BJ (cell line): ENCODE data around the gene NFKB2. TPM values are rescaled to one million over a fixed set of nuclear protein-coding genes. Genes with fewer than 3 reads are reported as not detected.

ENCODE experiments used
- CTCF ChIA-PET: fragments of 350-600 bp; formaldehyde crosslinking; extraction: SDS; loops from one replicate; lab custom pipeline; 2021; ENCODE audit warnings: antibody characterized with exemption, inconsistent platforms; lab: Yijun Ruan, JAX
- POLR2A ChIA-PET: fragments of 300-600 bp; sonication (Branson Sonifier 250); formaldehyde crosslinking; extraction: SDS; loops from one replicate; lab custom pipeline; 2021; ENCODE audit warnings: antibody characterized with exemption; lab: Charles Lee
- DNase-seq: peaks from one replicate; pipeline ENCODE4 v3.0.0-alpha.2; 2011; ENCODE audit warnings: low read depth
- H3K27me3 ChIP-seq: 2 replicates; pipeline ENCODE4 v1.6.0; 2011; ENCODE audit warnings: low read length; ENCODE audit not compliant: control insufficient read depth, insufficient read depth
- H3K36me3 ChIP-seq: 2 replicates; pipeline ENCODE4 v1.5.1; 2011; ENCODE audit warnings: low read length; ENCODE audit not compliant: control insufficient read depth, insufficient read depth
- H3K4me3 ChIP-seq: 2 replicates; pipeline ENCODE4 v1.5.1; 2011; ENCODE audit warnings: low read depth, mild to moderate bottlenecking, control low read depth, low read length
- polyA plus RNA-seq: library from polyadenylated mRNA; depleted of rRNA; stranded (reverse); fragments of >200 nt; gene quantifications from 2 replicates; pipeline ENCODE4 v1.2.3, GENCODE V29; 2011
- TF ChIP-seq, protein P1 (sequence below): IDR thresholded peaks from 2 replicates; pipeline ENCODE4 v1.5.1; 2011; ENCODE audit warnings: low read depth, mild to moderate bottlenecking, control low read depth, inconsistent platforms, low read length, moderate library complexity; ENCODE audit not compliant: insufficient read depth

NFKB2 gene
- polyA plus RNA-seq, 1 experiment, result 31.3 TPM

GRCh38 chr10:102358712-102359382, 36.7 kb upstream of the NFKB2 start:
- DNase-seq, result no peak
- Histone ChIP-seq H3K4me3 (no peak overlapping the region), H3K27me3 (no peaks in the 10 kb centered on the region), H3K36me3 (peaks cover 34% of the 10 kb centered on the region)
- CTCF ChIA-PET, result interaction anchor here (0.7 to 19.4 kb wide), 4 partner anchors 9 to 189 kb away, joined by 3 to 658 read pairs (median 3); partner anchors contain the start of genes ELOVL3 and PITX3
- POLR2A ChIA-PET, result no interaction called here
- TF ChIP-seq, protein P1, sequence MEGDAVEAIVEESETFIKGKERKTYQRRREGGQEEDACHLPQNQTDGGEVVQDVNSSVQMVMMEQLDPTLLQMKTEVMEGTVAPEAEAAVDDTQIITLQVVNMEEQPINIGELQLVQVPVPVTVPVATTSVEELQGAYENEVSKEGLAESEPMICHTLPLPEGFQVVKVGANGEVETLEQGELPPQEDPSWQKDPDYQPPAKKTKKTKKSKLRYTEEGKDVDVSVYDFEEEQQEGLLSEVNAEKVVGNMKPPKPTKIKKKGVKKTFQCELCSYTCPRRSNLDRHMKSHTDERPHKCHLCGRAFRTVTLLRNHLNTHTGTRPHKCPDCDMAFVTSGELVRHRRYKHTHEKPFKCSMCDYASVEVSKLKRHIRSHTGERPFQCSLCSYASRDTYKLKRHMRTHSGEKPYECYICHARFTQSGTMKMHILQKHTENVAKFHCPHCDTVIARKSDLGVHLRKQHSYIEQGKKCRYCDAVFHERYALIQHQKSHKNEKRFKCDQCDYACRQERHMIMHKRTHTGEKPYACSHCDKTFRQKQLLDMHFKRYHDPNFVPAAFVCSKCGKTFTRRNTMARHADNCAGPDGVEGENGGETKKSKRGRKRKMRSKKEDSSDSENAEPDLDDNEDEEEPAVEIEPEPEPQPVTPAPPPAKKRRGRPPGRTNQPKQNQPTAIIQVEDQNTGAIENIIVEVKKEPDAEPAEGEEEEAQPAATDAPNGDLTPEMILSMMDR, result no peak

DNA sequence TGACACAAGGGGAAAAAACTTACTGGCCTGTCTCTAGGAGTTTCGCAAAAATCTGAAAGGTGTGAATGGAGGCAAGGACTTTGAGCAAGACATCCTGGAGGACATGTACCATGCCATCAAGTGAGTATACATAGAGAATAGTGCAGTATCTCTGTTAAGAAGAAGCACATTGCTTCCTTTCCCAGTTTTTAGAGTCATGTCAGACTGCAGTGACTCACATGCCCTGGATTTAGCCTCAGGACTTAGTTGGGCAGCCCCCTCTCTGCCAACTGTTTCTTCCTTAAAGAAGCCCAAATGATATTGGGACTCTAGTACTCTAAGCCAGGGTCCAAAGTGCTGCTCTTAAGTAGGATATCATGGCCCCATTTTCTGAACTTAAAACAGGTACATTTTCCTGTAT, 28.1 kb upstream of the NFKB2 start:
- peaks cover 55% of the 10 kb centered on the region for H3K36me3 ChIP-seq
- H3K4me3 ChIP-seq, result no peak overlapping the region
- ChIA-PET POLR2A (no interaction called here), CTCF (no interaction called here)
- TF ChIP-seq, protein P1, result no peak
- no peaks in the 10 kb centered on the region for H3K27me3 ChIP-seq
- DNase-seq, result no peak

GRCh38 chr10:102368077-102368476, 27.4 kb upstream of the NFKB2 start:
- DNase-seq, result no peak
- Histone ChIP-seq H3K27me3 (no peaks in the 10 kb centered on the region), H3K36me3 (peaks cover 51% of the 10 kb centered on the region), H3K4me3 (no peak overlapping the region)
- CTCF ChIA-PET, result interaction anchor here (0.8 to 1.8 kb wide), 4 partner anchors 16 to 138 kb away, joined by 3 to 5 read pairs (median 4); no protein-coding TSS in a partner anchor
- POLR2A ChIA-PET, result no interaction called here
- TF ChIP-seq, protein P1, result no peak

DNA sequence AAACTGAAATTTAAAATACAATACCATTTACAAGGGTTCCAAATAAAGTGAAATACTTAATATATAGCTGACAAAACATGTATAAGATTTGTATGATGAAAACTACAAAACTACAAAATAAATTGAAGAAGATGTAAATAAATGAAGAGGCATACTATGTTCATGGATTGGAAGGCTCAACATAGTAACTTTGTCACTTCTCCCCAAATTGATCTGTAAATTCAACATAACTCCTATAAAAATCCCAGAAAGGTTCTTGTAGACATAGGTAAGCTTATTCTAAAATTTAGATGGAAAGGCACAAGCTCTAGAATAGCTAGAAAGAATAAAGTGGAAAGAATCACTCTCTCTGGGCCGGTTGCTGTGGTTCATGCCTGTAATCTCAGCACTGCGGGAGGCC, 24.2 kb upstream of the NFKB2 start:
- no peak overlapping the region for H3K4me3 ChIP-seq
- CTCF ChIA-PET, result interaction anchor here (0.8 to 1.2 kb wide), 2 partner anchors 19 to 202 kb away, joined by 3 to 5 read pairs; no protein-coding TSS in a partner anchor
- TF ChIP-seq, protein P1, result no peak
- POLR2A ChIA-PET, result no interaction called here
- DNase-seq, result no peak
- peaks cover 43% of the 10 kb centered on the region for H3K36me3 ChIP-seq
- H3K27me3 ChIP-seq, result no peaks in the 10 kb centered on the region

DNA sequence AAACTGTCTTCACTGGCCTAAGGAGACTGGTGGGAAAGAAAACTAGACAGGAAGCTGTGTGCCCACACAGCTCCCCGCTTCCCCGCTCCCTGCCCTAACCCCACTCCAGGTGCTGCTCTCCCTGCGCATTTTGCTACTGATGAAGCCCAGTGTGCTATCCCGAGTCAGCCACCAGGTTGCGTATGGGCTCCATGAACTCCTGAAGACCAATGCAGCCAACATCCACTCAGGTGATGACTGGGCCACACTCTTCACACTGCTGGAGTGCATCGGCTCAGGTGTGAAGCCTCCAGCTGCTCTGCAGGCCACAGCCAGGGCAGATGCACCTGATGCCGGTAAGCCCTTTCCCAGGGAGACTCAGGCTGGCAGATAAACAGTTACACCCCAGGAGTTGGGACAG, 20.3 kb upstream of the NFKB2 start:
- Histone ChIP-seq H3K36me3 (peaks cover 38% of the 10 kb centered on the region), H3K27me3 (no peaks in the 10 kb centered on the region), H3K4me3 (no peak overlapping the region)
- DNase-seq, result no peak
- ChIA-PET CTCF (interaction anchor here (0.6 to 2.8 kb wide), 8 partner anchors 23 to 201 kb away, joined by 3 to 8 read pairs (median 4); no protein-coding TSS in a partner anchor), POLR2A (no interaction called here)
- TF ChIP-seq, protein P1, result no peak
